SU-DHL-6 (cell line): ENCODE results near the gene POT1.

ENCODE experiments used
- EZH2phosphoT487 ChIP-seq: fragments of 200-600 bp; sonication (generic), shearing (Covaris generic); conservative IDR thresholded peaks from 2 replicates; pipeline ENCODE4 v1.6.1; 2018; ENCODE audit warnings: mild to moderate bottlenecking, antibody characterized with exemption, low read length, moderate library complexity, mixed read lengths
- TF ChIP-seq, protein P1 (sequence below): fragments of 200-600 bp; sonication (generic); IDR thresholded peaks from one replicate; pipeline ENCODE4 v1.5.1; 2017; ENCODE audit warnings: antibody characterized with exemption, mild to moderate bottlenecking, low read length, moderate library complexity; ENCODE audit not compliant: insufficient read depth, poor library complexity, severe bottlenecking

DNA sequence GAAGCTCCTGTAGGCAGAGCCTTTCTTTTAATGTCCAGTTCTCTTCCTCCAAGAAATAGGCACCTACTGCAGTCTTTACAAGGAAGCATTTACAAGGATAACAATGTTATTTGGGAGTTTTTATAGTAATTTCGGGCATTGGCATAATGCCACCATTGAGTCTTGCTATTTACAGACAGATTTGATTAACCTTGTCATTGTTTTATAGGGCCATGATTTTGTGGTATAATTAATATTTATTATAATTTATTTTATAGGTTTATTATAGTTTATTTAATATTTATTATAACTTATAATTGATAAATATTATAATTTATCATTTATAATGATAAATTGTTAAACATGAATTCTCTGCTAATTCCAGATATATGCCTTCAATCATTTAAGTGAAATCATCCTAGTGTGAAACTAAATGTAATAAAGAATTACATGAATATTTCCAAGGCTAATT, 573 bp upstream of the POT1 start:
- TF ChIP-seq, protein P1, sequence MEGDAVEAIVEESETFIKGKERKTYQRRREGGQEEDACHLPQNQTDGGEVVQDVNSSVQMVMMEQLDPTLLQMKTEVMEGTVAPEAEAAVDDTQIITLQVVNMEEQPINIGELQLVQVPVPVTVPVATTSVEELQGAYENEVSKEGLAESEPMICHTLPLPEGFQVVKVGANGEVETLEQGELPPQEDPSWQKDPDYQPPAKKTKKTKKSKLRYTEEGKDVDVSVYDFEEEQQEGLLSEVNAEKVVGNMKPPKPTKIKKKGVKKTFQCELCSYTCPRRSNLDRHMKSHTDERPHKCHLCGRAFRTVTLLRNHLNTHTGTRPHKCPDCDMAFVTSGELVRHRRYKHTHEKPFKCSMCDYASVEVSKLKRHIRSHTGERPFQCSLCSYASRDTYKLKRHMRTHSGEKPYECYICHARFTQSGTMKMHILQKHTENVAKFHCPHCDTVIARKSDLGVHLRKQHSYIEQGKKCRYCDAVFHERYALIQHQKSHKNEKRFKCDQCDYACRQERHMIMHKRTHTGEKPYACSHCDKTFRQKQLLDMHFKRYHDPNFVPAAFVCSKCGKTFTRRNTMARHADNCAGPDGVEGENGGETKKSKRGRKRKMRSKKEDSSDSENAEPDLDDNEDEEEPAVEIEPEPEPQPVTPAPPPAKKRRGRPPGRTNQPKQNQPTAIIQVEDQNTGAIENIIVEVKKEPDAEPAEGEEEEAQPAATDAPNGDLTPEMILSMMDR = no peak
- no peak for TF ChIP-seq EZH2phosphoT487
